Ramos (cell line): ENCODE data around the gene DSN1.
"Not testable (repeated sequence)": the region's sequence is repeated elsewhere in the genome, so short reads cannot be mapped to it uniquely, and the experiment has no call there.

Experiments used
- in situ Hi-C: fragments of 300-500 bp; cut with MboI; formaldehyde crosslinking; loops from one replicate; pipeline ENCODE4 v1.14.3; 2022; ENCODE audit warnings: low sequenced_read_pairs; ENCODE audit not compliant: unreplicated experiment

DSN1 gene

GRCh38 chr20:36773597-36774390 is at the start of gene DSN1:
Gene DSN1, minus strand, starts transcription at chr20:36773763. Its CDS starts 2,305 bp downstream, at chr20:36771458.
- in situ Hi-C loops: no loop called here

- in situ Hi-C loops: no loop called here
Observed at GRCh38 chr20:36823121-36823520, 49.6 kb upstream of the DSN1 start.

- in situ Hi-C loops: no loop called here
Observed at GRCh38 chr20:36821964-36822437, 48.4 kb upstream of the DSN1 start.

- in situ Hi-C loops: no loop called here
Observed at GRCh38 chr20:36820928-36821327, 47.4 kb upstream of the DSN1 start.

GRCh38 chr20:36820073-36820472 is 46.5 kb upstream of the DSN1 start:
- in situ Hi-C loops: no loop called here

GRCh38 chr20:36819659-36820058 is 46.1 kb upstream of the DSN1 start:
- in situ Hi-C loops: no loop called here

GRCh38 chr20:36818861-36819260 is 45.3 kb upstream of the DSN1 start:
- in situ Hi-C loops: no loop called here

- in situ Hi-C loops: no loop called here
Observed at GRCh38 chr20:36818185-36818584, 44.6 kb upstream of the DSN1 start.

GRCh38 chr20:36817496-36817895 is 43.9 kb upstream of the DSN1 start:
- in situ Hi-C loops: no loop called here

- in situ Hi-C loops: no loop called here
Observed at GRCh38 chr20:36815454-36816091, 42.0 kb upstream of the DSN1 start.

GRCh38 chr20:36812594-36813463 is 39.3 kb upstream of the DSN1 start:
- in situ Hi-C loops: no loop called here

GRCh38 chr20:36808317-36809257 is 35.0 kb upstream of the DSN1 start:
- in situ Hi-C loops: no loop called here

- in situ Hi-C loops: no loop called here
Observed at GRCh38 chr20:36806049-36806448, 32.5 kb upstream of the DSN1 start.

- in situ Hi-C loops: no loop called here
Observed at GRCh38 chr20:36805396-36805795, 31.8 kb upstream of the DSN1 start.

- in situ Hi-C loops: no loop called here
Observed at GRCh38 chr20:36804425-36804824, 30.9 kb upstream of the DSN1 start.

- in situ Hi-C loops: no loop called here
Observed at GRCh38 chr20:36802326-36803222, 29.0 kb upstream of the DSN1 start.

GRCh38 chr20:36800410-36800809 is 26.8 kb upstream of the DSN1 start:
- in situ Hi-C loops: no loop called here

- in situ Hi-C loops: not testable (repeated sequence)
Observed at GRCh38 chr20:36799313-36799712, 25.8 kb upstream of the DSN1 start.

- in situ Hi-C loops: no loop called here
Observed at GRCh38 chr20:36796875-36797274, 23.3 kb upstream of the DSN1 start.
